ENCODE results near the gene RPGR.

Gene RPGR

GRCh38 chrX:38315186-38315585 is 12.1 kb downstream of the RPGR start:
- CTCF ChIA-PET: no interaction called here
- POLR2A ChIA-PET: no interaction called here
- TF ChIP-seq, protein P1, sequence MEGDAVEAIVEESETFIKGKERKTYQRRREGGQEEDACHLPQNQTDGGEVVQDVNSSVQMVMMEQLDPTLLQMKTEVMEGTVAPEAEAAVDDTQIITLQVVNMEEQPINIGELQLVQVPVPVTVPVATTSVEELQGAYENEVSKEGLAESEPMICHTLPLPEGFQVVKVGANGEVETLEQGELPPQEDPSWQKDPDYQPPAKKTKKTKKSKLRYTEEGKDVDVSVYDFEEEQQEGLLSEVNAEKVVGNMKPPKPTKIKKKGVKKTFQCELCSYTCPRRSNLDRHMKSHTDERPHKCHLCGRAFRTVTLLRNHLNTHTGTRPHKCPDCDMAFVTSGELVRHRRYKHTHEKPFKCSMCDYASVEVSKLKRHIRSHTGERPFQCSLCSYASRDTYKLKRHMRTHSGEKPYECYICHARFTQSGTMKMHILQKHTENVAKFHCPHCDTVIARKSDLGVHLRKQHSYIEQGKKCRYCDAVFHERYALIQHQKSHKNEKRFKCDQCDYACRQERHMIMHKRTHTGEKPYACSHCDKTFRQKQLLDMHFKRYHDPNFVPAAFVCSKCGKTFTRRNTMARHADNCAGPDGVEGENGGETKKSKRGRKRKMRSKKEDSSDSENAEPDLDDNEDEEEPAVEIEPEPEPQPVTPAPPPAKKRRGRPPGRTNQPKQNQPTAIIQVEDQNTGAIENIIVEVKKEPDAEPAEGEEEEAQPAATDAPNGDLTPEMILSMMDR (IDR thresholded peaks at IDR 0.05; ENCODE audit: control extremely low read depth, extremely low read depth, low read depth, missing control alignments): no peak
- DNase-seq (ENCODE audit: extremely low spot score): no peak

DNA sequence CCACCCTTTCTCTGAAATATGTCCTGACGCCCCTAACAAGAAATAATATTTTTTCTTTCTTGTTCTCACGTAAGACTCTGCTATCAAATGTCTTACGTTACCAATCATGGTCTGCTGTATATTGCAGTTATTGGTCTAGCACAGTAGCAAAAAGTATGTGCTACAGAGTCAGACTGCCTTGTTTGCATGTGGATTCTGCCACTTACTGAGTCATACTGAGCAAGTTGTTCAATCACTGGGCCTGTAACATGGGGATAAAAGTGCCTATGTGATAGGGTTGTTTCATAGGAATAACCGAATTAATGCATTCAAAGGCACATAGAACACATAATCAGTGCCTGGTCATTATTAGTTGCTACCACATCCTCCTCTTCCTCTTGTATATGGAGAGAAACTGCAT is 14.1 kb downstream of the RPGR start:
- TF ChIP-seq, protein P1 (IDR thresholded peaks at IDR 0.05; ENCODE audit: control extremely low read depth, extremely low read depth, low read depth, missing control alignments): no peak
- CTCF ChIA-PET: no interaction called here
- POLR2A ChIA-PET: no interaction called here
- no peak for DNase-seq (ENCODE audit: extremely low spot score)

- POLR2A ChIA-PET: no interaction called here
- DNase-seq (ENCODE audit: extremely low spot score): no peak
- TF ChIP-seq, protein P1 (IDR thresholded peaks at IDR 0.05; ENCODE audit: control extremely low read depth, extremely low read depth, low read depth, missing control alignments): no peak
- CTCF ChIA-PET: no interaction called here
These were observed 14.9 kb downstream of the RPGR start for GRCh38 chrX:38312436-38312835.

GRCh38 chrX:38311743-38312142 is 15.6 kb downstream of the RPGR start:
- ChIA-PET POLR2A (no interaction called here), CTCF (no interaction called here)
- TF ChIP-seq, protein P1 (IDR thresholded peaks at IDR 0.05; ENCODE audit: control extremely low read depth, extremely low read depth, low read depth, missing control alignments): no peak
- DNase-seq (ENCODE audit: extremely low spot score): no peak

DNA sequence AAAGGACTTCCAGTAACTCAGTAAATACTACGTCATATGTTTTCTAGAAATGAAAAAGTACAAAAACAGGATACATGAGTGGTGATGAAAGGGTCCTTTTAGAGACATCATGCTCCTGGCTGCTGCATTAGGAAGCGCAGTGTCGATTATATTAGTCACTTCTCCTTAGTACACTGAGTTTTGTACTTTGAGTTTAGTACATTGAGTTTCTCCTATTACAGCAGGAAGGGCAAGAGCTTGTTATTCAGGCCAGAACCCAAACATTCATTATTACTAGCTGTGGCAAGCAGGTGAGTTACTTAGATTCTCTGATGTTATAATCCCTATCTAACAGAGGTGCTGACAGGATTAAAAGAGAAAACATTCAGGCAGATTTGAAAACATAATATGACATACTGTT is 21.3 kb downstream of the RPGR start:
- DNase-seq (ENCODE audit: extremely low spot score): no peak
- POLR2A ChIA-PET: no interaction called here
- TF ChIP-seq, protein P1 (IDR thresholded peaks at IDR 0.05; ENCODE audit: control extremely low read depth, extremely low read depth, low read depth, missing control alignments): no peak
- CTCF ChIA-PET: interaction anchor here (0.7 kb wide), 1 partner anchor 14 kb away, joined by 3 read pairs; no protein-coding TSS in a partner anchor

DNA sequence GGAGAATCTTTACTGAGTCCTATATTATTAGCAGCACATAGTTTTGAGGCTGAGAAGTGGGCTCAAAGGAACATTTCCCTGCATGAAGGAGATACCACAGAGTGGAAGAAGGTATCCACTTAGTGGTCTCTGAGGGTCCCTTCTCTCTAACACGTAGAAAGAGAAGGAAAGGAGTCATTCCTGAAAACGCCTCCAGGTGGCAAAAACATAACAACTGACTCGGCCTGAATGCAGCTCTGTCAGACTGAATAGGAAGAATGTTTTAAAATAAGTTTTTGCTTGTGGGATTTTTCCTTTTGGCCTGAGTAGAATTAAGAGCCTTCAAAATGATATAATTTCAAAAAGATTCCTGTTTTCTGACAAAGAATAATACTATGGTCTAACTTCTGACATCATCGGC is 23.3 kb downstream of the RPGR start:
- ChIA-PET CTCF (interaction anchor here (1.0 to 2.5 kb wide), 3 partner anchors 18 to 30 kb away, joined by 3 to 11 read pairs (median 3); no protein-coding TSS in a partner anchor), POLR2A (no interaction called here)
- no peak for DNase-seq (ENCODE audit: extremely low spot score)
- TF ChIP-seq, protein P1 (IDR thresholded peaks at IDR 0.05; ENCODE audit: control extremely low read depth, extremely low read depth, low read depth, missing control alignments): no peak

DNA sequence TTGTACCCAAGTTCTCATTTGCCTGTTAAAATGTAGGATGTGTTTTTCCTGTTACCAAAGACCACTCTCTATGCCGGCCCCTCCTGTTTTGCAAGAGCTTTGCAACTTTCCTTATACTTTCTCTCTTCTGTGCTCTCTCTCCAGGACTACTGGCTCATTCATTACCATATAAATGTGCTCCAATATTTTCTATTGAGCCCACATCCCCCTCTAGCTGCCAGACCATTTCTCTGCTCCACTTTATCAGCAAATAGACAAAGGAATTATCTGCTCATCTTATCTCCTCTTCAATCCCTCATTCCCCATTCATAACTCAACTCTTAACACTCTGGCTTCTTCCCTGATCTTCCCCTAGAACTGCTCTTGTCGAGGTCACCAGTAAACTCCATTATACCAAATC is 33.6 kb downstream of the RPGR start:
- CTCF ChIA-PET: interaction anchor here (1.7 to 2.2 kb wide), 3 partner anchors 33 to 101 kb away, joined by 5 to 6 read pairs (median 5); partner anchors contain the start of gene RPGR
- TF ChIP-seq, protein P1 (IDR thresholded peaks at IDR 0.05; ENCODE audit: control extremely low read depth, extremely low read depth, low read depth, missing control alignments): no peak
- DNase-seq (ENCODE audit: extremely low spot score): no peak
- POLR2A ChIA-PET: no interaction called here
